KBM-7 (cell line): Measurements from ENCODE around the gene BTRC.

Experiments
- DNase-seq: peaks from one replicate; pipeline ENCODE4 v3.0.0-alpha.2; 2015
- in situ Hi-C: fragments of 300-500 bp; cut with MboI; formaldehyde crosslinking; loops from 2 replicates; pipeline ENCODE4 v1.14.3; 2020; ENCODE audit warnings: low sequenced_read_pairs, low pct_unique_long_range_greater_than_20kb, mixed read lengths

BTRC gene

GRCh38 chr10:101569622-101570427 lies 215.9 kb downstream of the BTRC start:
- peak; percentile 82 for DNase-seq
- in situ Hi-C loops, result loop anchor here (25.0 kb wide), 1 partner anchor 283 kb away; no protein-coding TSS in a partner anchor

DNA sequence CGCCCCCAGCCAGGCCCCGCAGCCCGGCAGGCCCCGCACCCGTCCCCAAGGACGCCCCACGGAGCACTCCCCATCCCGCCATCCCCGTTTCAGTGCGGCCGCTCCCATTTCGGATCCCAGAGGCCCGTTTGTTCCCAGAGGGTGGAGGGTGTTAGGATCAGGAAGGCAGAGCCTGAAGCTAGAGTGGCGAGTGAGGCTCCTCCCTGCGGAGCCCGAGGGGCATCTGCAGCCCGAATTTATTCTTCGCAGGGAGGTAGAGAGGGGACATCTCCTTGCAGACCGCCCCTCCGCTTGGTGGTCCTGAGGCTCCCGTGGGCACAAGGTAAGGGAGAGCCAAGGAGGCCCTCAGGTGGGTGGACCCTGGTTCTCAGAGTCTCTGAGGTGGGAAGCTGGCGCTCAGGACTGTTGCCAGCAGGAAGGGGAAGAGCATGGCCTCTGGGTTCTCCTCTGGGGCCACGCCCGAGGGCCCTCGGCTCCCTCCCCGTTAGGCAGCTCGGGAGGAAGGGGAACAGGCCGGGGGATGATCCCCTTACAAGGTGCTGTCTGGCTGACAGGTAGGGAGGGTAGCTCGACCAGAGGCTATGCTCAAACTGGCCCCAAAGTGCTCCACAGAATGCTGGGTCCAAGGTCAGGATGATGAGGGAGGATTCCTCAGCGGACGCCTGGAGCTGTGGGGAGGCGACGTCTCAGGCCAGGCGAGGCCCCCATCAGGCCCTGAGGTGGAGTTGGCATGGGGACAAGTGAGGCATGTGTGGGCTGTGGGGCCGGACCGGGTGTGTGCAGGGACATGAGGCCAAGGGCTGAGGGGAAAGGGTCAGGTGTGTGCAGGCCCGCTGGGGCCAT lies 216.7 kb downstream of the BTRC start:
- peak; percentile 58 for DNase-seq
- in situ Hi-C loops, result loop anchor here (25.0 kb wide), 1 partner anchor 283 kb away; no protein-coding TSS in a partner anchor

DNA sequence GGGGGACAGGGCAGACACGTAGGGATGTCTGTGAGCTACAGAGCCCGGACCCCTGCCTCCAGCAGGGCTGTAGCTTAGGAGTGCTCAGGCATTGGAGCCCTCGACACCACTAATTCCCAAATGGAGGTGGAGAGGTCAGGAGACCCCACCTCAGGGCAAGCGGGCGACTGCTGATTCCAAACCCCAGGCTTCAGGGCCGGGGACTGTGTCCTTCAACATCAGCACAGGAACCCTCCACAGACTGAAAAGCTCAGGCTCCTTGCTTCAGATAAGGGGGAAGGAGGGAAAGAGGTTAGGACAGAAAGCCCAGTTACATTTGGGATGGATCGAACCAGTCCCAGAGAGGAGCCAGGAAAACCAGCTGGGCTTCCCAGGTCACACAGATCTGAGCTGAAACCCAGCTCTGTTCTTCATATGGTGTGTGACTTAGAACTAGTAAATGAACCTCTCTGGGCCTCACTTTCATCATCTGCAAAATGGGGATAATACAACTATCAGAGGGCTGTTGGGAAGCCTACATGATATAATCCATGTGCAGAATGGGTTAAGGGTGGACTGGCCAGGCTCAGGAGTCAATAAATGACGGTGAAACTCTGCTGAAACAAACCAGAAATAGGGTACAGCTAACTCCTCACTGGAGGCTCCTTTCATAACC lies 217.4 kb downstream of the BTRC start:
- in situ Hi-C loops, result loop anchor here (25.0 kb wide), 1 partner anchor 284 kb away; no protein-coding TSS in a partner anchor
- DNase-seq, result no peak

DNA sequence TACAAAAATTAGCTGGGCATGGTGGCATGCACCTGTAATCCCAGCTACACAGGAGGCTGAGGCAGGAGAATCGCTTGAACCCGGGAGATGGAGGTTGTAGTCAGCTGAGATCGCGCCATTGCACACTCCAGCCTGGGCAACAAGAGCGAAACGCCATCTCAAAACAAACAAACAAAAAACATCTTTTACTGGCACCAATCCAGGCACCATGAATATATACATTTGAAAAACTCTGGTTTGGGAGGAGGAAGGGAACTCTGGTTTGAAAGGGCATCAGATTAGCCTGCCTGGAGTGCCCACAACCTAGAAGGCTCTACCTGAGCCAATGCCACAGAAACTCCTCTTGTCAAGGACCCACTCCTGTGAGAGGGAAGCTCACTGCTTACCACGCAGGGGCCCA lies 218.2 kb downstream of the BTRC start:
- in situ Hi-C loops, result loop anchor here (25.0 kb wide), 1 partner anchor 285 kb away; no protein-coding TSS in a partner anchor
- DNase-seq, result no peak

- in situ Hi-C loops, result loop anchor here (25.0 kb wide), 1 partner anchor 285 kb away; no protein-coding TSS in a partner anchor
- DNase-seq, result no peak
Measured at GRCh38 chr10:101572785-101573184, 218.8 kb downstream of the BTRC start.

DNA sequence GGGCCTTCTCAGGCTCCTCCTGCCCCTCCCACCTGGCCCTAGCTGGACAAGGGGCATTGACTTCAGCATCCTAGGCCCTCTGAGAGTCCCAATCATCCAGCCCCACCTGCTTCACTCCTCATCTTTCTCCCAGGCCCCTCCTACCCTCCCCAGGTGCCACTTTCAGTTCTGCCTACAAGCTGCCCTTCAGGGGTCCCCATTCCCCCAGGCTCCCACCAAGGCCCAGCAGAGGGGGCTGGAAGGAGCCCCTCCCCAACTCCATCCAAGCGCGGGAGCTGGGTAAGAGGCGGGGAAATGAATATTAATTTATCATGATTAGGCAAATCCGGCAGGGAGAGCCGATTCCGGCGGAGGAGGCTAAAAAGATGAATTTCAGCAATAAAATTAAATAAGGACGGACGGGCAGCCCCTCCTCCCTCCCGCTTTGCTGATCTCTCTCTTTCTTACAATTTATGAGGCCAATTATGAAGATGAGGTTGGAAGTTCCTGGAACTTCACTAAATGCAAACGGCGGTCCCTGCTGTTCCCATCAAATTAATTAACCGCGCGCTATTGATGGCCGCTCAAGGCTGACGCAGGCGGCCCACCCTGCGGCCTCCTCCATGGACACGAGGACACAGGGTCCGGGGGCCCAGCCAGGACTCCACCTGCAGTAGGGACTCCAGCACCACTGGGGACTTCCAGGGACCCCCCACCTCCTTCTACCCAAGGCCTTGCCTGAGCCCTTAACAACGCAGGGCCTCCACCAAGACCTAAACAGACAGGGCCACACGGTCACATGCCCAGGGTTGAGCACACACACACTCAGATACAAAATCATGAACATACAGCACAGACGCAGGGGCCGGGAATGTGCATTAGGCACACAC lies 220.2 kb downstream of the BTRC start:
- in situ Hi-C loops, result loop anchor here (25.0 kb wide), 1 partner anchor 287 kb away; no protein-coding TSS in a partner anchor
- no peak for DNase-seq

- in situ Hi-C loops, result no loop called here
- no peak for DNase-seq
Measured at GRCh38 chr10:101575091-101575490, 221.1 kb downstream of the BTRC start.

DNA sequence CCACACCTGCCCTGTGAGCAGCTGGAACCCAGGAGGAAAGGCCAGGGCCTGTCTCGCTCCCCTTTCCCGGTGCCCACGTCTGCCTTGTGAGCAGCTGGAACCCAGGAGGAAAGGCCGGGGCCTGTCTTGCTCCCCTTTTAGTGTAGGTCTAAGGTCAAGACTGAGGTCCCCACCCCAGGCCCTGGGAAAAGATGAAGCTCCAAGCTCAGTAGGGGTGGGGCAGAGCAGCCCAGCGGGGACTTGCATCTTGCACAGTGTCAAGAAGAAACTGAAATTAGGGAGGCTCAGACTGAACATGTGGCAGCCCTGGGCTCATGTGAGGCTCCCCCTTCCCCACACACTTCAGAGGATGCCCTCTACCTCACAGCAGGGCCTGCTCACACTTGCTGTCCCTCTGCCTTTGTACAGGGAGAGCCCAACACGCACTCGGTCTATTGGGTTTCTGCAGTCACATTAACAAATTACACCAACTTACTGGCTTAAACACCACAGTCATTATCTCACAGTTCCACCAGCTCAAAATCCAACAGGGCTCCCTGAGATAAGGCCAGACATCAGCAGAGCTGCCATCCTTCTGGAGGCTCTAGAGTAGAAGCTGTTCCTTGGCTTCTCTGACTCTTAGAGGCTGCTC lies 221.7 kb downstream of the BTRC start:
- no peak for DNase-seq
- in situ Hi-C loops, result no loop called here

- in situ Hi-C loops, result no loop called here
- no peak for DNase-seq
Measured at GRCh38 chr10:101576211-101576863, 222.4 kb downstream of the BTRC start.

GRCh38 chr10:101577121-101577871 lies 223.3 kb downstream of the BTRC start:
- DNase-seq, result no peak
- in situ Hi-C loops, result no loop called here

GRCh38 chr10:101578192-101578591 lies 224.2 kb downstream of the BTRC start:
- in situ Hi-C loops, result no loop called here
- no peak for DNase-seq

DNA sequence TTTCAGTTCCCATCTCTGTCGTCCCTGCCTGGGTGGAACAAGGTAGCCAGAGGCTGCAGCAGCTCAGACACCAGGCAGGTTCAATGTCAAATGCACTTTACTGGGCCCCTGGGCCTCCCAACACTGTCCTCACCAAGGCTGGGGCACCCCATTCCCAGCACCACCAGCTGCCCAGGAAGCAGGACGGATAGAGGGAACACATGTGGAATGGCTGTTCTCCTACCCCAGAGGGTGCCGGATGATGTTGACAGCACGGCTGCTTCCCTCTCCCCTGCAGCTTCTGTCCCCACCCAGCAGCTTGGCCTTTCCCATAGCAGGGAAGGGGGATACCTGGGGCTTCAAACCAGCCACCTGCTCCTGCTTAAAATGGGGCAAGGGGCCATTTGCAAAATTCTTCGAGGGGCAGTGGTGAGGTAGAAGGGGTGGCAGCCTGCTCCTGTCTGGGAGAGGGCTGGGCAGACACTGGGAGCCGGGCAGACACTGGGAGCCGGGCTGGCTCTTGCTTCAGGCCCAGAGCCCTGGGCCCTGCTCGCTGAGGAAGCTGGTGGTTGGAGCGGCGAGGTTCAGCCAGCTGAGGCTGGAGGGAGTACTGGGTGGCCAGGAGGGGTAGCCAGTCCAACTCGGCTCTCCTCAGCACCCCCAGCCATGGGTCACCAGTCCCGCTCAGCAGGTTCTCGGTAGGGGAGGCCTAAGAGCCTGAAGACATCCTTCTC lies 225.0 kb downstream of the BTRC start:
- no peak for DNase-seq
- in situ Hi-C loops, result no loop called here

GRCh38 chr10:101579516-101579870 lies 225.5 kb downstream of the BTRC start:
- in situ Hi-C loops, result no loop called here
- no peak for DNase-seq

GRCh38 chr10:101580486-101581399 lies 226.8 kb downstream of the BTRC start:
- in situ Hi-C loops, result no loop called here

GRCh38 chr10:101585841-101586240 lies 231.9 kb downstream of the BTRC start:
- DNase-seq, result no peak
- in situ Hi-C loops, result no loop called here

More at GRCh38 chr10:101580486-101581399, 226.8 kb downstream of the BTRC start:
- no peak for DNase-seq
